GM23338 (cell line): ENCODE results near the gene SRP54. TPM values are rescaled to one million over a fixed set of nuclear protein-coding genes. Genes with fewer than 3 reads are reported as not detected.
A peak's percentile ranks its signal among the peaks of the same experiment; 100 is the strongest.

Experiments used
- ATAC-seq: fragments of 200-7000 bp; cut with Tn5 transposase; 3 replicates; pipeline ENCODE4 v1.9.1; 2020
- DNase-seq: peaks from one replicate; pipeline ENCODE4 v3.0.0-alpha.2; 2015; ENCODE audit warnings: low spot score
- H2AFZ ChIP-seq: fragments of 200-600 bp; sonication (generic); 2 replicates; pipeline ENCODE4 v1.8.0; 2016; ENCODE audit warnings: antibody characterized with exemption, mild to moderate bottlenecking, moderate library complexity
- H3F3A ChIP-seq: fragments of 200-600 bp; sonication (generic); replicated peaks from 2 replicates; pipeline ENCODE4 v1.8.0; 2017; ENCODE audit warnings: antibody characterized with exemption, mixed run types, low read depth
- H3K27ac ChIP-seq: fragments of 200-600 bp; sonication (generic); 2 replicates; pipeline ENCODE4 v1.6.1; 2016; ENCODE audit warnings: low read depth
- H3K27me3 ChIP-seq: fragments of 200-600 bp; sonication (generic); 2 replicates; pipeline ENCODE4 v1.8.0; 2016; ENCODE audit warnings: mild to moderate bottlenecking, mixed run types, moderate library complexity; ENCODE audit not compliant: insufficient read depth
- H3K36me3 ChIP-seq: fragments of 200-600 bp; sonication (generic); 2 replicates; pipeline ENCODE4 v1.8.0; 2016; ENCODE audit warnings: mild to moderate bottlenecking; ENCODE audit not compliant: insufficient read depth
- H3K4me1 ChIP-seq: fragments of 200-600 bp; sonication (generic); 2 replicates; pipeline ENCODE4 v1.8.0; 2016; ENCODE audit warnings: mild to moderate bottlenecking, moderate library complexity; ENCODE audit not compliant: insufficient read depth
- H3K4me2 ChIP-seq: fragments of 200-600 bp; sonication (generic); 2 replicates; pipeline ENCODE4 v1.7.1; 2017; ENCODE audit warnings: mixed run types
- H3K4me3 ChIP-seq: fragments of 200-600 bp; sonication (generic); 2 replicates; pipeline ENCODE4 v1.6.1; 2016; ENCODE audit warnings: mixed run types
- H3K79me2 ChIP-seq: fragments of 200-600 bp; sonication (generic); replicated peaks from 2 replicates; pipeline ENCODE4 v1.8.0; 2017; ENCODE audit warnings: mild to moderate bottlenecking; ENCODE audit not compliant: insufficient read depth
- H3K9me2 ChIP-seq: fragments of 200-600 bp; sonication (generic); 2 replicates; pipeline ENCODE4 v1.8.0; 2017; ENCODE audit not compliant: insufficient read depth
- H4K20me1 ChIP-seq: fragments of 200-600 bp; sonication (generic); replicated peaks from 2 replicates; pipeline ENCODE4 v1.8.0; 2017; ENCODE audit warnings: mild to moderate bottlenecking; ENCODE audit not compliant: insufficient read depth
- H3K27ac Mint-ChIP-seq: 2 replicates; pipeline ENCODE4 v1.8.0; 2020; ENCODE audit warnings: inconsistent platforms, mild to moderate bottlenecking, moderate library complexity, mixed read lengths
- H3K27me3 Mint-ChIP-seq: 3 replicates; pipeline ENCODE4 v1.8.0; 2022; ENCODE audit warnings: low read depth, mild to moderate bottlenecking, moderate library complexity, mixed read lengths, inconsistent platforms; ENCODE audit not compliant: insufficient read depth, poor library complexity
- H3K36me3 Mint-ChIP-seq: 3 replicates; pipeline ENCODE4 v1.8.0; 2021; ENCODE audit warnings: low read depth, mild to moderate bottlenecking, inconsistent platforms, moderate library complexity, mixed read lengths
- H3K4me1 Mint-ChIP-seq: 3 replicates; pipeline ENCODE4 v1.8.0; 2020; ENCODE audit warnings: mild to moderate bottlenecking, inconsistent platforms, mixed read lengths
- H3K4me3 Mint-ChIP-seq: 3 replicates; pipeline ENCODE4 v1.8.0; 2021; ENCODE audit warnings: moderate library complexity, mild to moderate bottlenecking, inconsistent platforms, mixed read lengths
- H3K9me3 Mint-ChIP-seq: 3 replicates; pipeline ENCODE4 v1.8.0; 2020; ENCODE audit warnings: moderate library complexity, mild to moderate bottlenecking, inconsistent platforms, mixed read lengths
- CTCF ChIP-seq, 2 experiments: fragments of 200-600 bp in 1 of 2; sonication (generic) in 1 of 2; conservative IDR thresholded peaks; 2 replicates each; pipeline versions ENCODE4 v1.5.1 to v1.6.1; 2016 to 2017; ENCODE audit warnings: antibody characterized with exemption in 2 of 2, low read depth in 2 of 2, mild to moderate bottlenecking in 2 of 2, moderate library complexity in 1 of 2
- ETS1 ChIP-seq: IDR thresholded peaks from 2 replicates; pipeline ENCODE4 v1.6.1; 2016; ENCODE audit warnings: antibody characterized with exemption
- EZH2phosphoT487 ChIP-seq: fragments of 200-600 bp; sonication (generic); IDR thresholded peaks from one replicate; pipeline ENCODE4 v1.8.1; 2018; ENCODE audit warnings: antibody characterized with exemption; ENCODE audit not compliant: unreplicated experiment
- NANOG ChIP-seq: IDR thresholded peaks from 2 replicates; pipeline ENCODE4 v1.6.1; 2016; ENCODE audit warnings: antibody characterized with exemption, borderline replicate concordance
- POLR2AphosphoS5 ChIP-seq: IDR thresholded peaks from 2 replicates; pipeline ENCODE4 v1.6.1; 2016; ENCODE audit warnings: antibody characterized with exemption, low read depth
- REST ChIP-seq: IDR thresholded peaks from one replicate; pipeline ENCODE4 v1.6.1; 2018; ENCODE audit warnings: antibody characterized with exemption; ENCODE audit not compliant: unreplicated experiment
- STAT1 ChIP-seq: IDR thresholded peaks from one replicate; pipeline ENCODE4 v1.6.1; 2016; ENCODE audit warnings: antibody characterized with exemption; ENCODE audit not compliant: unreplicated experiment
- ZNF331 ChIP-seq: fragments of 250-450 bp; sonication (Bioruptor Pico); IDR thresholded peaks from 2 replicates; pipeline ENCODE4 v1.5.0; 2020; ENCODE audit warnings: low read depth, mild to moderate bottlenecking, moderate library complexity
- ZNF462 ChIP-seq: fragments of 250-450 bp; sonication (Bioruptor Pico); IDR thresholded peaks from 2 replicates; pipeline ENCODE4 v1.5.0; 2020; ENCODE audit warnings: mild to moderate bottlenecking, moderate library complexity
- polyA plus RNA-seq: library from polyadenylated mRNA; unstranded; fragments of >200 nt; fragmentation: Nextera tagmentation; extraction: Ambion mirVana; gene quantifications from 2 replicates; pipeline ENCODE4 v1.2.1, GENCODE V29; 2016
- total RNA-seq: library from RNA; depleted of rRNA; stranded (reverse); fragments of >200 nt; shearing (Covaris generic); gene quantifications from 2 replicates; pipeline ENCODE4 v1.2.3, GENCODE V29; 2014

The SRP54 gene
- total and polyA plus RNA-seq, 2 experiments from 2014 or later, result 60.4 to 77.5 TPM

- Histone ChIP-seq H3K36me3 (no peaks in the 10 kb centered on the region), H3K4me2 (peak overlapping the region; percentile 93), H2AFZ (peak overlapping the region; percentile 70), H3K9me2 (no peaks in the 10 kb centered on the region), H3F3A (peaks cover 8% of the 10 kb centered on the region; the same call in 1 of the 2 replicates), H3K4me3 (peak overlapping the region; percentile 58), H4K20me1 (no peaks in the 10 kb centered on the region), H3K27ac (peak overlapping the region; percentile 98), H3K79me2 (peaks cover 84% of the 10 kb centered on the region), H3K4me1 (peaks cover 10% of the 10 kb centered on the region), H3K27me3 (no peaks in the 10 kb centered on the region)
- Mint-ChIP-seq H3K36me3 (peaks cover 4% of the 10 kb centered on the region; the same call in 1 of the 3 replicates), H3K9me3 (no peaks in the 10 kb centered on the region), H3K27me3 (peaks cover 10% of the 10 kb centered on the region), H3K4me3 (no peak overlapping the region), H3K27ac (no peak overlapping the region), H3K4me1 (peaks cover 18% of the 10 kb centered on the region)
- no peak for DNase-seq
- TF ChIP-seq ZNF331, result no peak
- peak; percentile 27 for ATAC-seq
Measured at GRCh38 chr14:34983148-34983760, 462 bp downstream of the SRP54 start.

GRCh38 chr14:34983786-34984185 lies 994 bp downstream of the SRP54 start:
- H3K4me1 Mint-ChIP-seq, result peaks cover 18% of the 10 kb centered on the region
- H3K4me3 Mint-ChIP-seq, result no peak overlapping the region
- peaks cover 8% of the 10 kb centered on the region; the same call in 1 of the 2 replicates for H3F3A ChIP-seq
- H3K79me2 ChIP-seq, result peaks cover 83% of the 10 kb centered on the region
- peaks cover 10% of the 10 kb centered on the region for H3K27me3 Mint-ChIP-seq
- H4K20me1 ChIP-seq, result no peaks in the 10 kb centered on the region
- no peak overlapping the region for H3K27ac Mint-ChIP-seq
- H3K27ac ChIP-seq, result peak overlapping the region; percentile 98
- H3K36me3 Mint-ChIP-seq, result peaks cover 4% of the 10 kb centered on the region; the same call in 1 of the 3 replicates
- ATAC-seq (no peak), DNase-seq (no peak)
- H3K9me3 Mint-ChIP-seq, result no peaks in the 10 kb centered on the region
- no peak overlapping the region for H2AFZ ChIP-seq
- H3K36me3 ChIP-seq, result no peaks in the 10 kb centered on the region
- no peaks in the 10 kb centered on the region for H3K9me2 ChIP-seq
- peak overlapping the region; percentile 93 for H3K4me2 ChIP-seq
- peaks cover 10% of the 10 kb centered on the region for H3K4me1 ChIP-seq
- peak overlapping the region; percentile 58 for H3K4me3 ChIP-seq
- no peaks in the 10 kb centered on the region for H3K27me3 ChIP-seq
- TF ChIP-seq ZNF462 (CRISPR knock-in tag), result no peak
- TF ChIP-seq CTCF (conservative IDR thresholded peaks at IDR 0.05; ENCODE audit: low read depth in 2 of 2), result no peak
- TF ChIP-seq POLR2AphosphoS5, result no peak
- TF ChIP-seq REST, result no peak
- TF ChIP-seq ETS1, result no peak
- TF ChIP-seq STAT1, result no peak
- no peak for TF ChIP-seq EZH2phosphoT487
- no peak for TF ChIP-seq NANOG
